HG03342 (cell line): ENCODE data around the gene TPP2.

ENCODE experiments used
- ATAC-seq: cut with Tn5 transposase; IDR thresholded peaks from one replicate; pipeline ENCODE4 v1.9.1; 2021; ENCODE audit warnings: mild to moderate bottlenecking, moderate library complexity; ENCODE audit not compliant: unreplicated experiment

Gene TPP2

DNA sequence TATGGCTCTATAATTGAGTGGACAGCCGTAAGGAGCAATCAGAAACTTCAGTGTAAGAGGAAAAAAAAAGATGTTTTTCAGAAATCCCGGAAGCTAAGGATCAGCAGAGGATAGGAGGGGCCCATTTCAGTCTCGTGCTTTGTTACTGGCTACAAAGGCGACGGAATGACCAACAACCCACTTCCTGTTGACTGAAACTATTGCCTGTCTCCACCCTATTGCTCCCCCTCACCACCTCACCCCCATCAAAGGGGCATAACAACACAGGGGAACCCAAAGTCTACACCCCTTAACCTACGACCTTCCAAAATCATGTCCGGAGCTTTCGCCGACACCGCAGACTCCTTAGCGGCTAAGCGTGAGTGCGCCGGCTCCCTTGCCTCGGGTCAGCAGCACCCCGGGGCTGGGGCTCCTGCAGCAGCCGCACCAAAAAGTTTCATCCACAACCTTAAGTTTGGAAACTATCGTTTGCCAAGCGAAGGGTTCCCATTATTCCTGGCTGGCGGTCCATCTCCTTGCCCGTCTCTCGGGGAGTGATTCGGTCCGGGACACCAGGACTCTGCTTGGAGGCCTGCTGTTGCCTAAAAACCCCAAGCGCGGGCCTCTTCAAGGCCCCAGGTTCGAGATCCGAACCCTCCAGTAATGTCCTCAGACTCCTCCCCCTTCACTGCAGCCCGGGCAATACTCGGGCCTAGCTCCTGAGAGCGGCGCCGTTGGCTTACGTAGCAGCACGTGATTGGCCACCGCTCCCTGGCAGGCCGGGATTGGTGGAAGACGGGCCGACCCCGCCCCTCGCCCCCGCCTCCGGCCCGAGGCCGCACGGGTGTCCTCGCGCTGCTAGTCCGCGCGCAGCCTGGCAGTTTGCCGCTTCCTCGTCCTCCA is at the start of gene TPP2:
Gene TPP2, plus strand, starts transcription at position 840 of the 882 bp plus-strand sequence. CDS start 53 bp downstream, outside the sequence.
- peak; percentile 78 for ATAC-seq

DNA sequence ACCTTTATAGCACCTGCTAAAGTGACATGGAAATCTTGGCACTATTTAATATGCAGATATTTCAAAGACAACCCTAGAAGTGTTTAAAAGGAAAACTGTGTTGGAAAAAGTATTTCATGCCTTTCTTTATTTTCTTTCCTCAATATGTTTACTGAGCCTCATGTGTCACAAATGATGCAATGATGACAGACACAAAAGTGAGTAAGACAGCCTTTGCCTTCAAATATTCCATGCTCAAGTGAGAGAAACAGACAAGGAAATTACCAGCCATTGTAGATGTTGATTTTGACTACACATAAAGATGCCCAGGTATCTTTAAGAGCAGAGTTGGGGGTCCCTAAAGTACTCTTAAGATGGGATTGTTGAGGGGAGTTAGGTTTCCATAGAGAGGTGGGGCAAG is 48.0 kb upstream of the TPP2 start:
- ATAC-seq, result no peak

DNA sequence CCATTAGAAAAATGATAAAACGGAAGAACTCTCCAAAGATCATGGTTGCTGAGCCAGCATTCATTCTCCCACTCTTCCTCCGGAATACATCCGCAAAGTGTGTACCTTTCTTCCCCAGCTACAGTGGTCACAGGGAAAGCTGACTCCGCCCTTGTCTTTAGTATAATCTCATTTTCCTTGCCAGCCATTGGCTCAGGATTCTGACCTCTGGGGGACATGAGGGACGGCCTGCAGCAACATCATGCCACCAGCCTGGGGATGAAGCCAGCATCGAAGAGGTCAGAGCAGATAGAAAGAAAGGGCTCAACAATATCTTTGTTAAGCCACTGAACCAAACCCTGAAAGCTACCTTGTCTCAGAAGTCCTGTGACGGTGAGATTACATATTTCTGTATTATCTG is 46.3 kb upstream of the TPP2 start:
- no peak for ATAC-seq

DNA sequence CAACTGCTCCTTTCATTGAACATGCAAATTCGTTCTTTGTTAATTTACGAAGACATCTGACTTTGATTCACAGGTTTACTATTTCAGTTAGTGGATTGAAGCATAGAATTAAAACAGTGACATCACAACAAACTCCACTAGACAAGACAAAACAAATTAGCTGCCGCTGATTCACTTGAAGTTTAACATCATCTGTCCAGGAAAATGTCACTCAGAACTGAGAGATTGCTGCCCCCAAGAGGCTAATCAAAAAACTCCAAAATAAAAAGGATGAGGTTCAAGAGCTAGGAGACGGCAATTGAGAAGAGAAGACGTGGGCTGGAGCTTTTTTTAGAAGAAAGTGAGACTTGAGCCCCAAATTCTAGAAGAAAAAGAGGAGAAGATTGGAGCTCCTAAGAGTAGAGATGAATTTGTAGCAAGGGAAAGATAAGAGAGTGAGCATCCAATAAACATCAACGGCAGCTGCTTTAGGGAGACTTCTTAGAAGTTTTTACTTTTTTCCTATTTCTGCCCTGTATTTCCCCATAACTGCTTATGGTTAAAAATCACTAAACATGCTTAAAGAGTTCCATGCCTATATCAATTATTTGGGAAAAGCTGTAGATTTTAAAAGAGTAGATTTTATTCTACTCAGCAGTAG is 40.8 kb upstream of the TPP2 start:
- peak; percentile 61 for ATAC-seq

DNA sequence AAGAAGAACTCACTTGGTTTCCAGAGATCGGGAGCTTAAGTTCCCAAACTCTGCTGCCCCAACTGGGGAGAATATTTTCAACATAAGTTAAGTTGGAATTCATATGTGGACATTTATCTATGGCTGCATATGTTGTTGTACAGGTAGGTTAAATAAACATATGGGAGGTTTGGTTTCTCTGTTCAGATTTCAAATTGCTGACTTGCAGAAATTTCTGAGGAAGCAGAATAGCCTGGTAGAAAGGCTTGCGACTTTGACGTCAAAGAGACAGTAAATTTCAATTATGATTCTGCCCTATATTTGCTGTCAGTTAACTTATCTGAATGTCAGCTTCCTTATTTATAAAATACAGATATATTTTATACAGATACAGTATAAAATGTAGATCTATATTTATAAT is 40.0 kb upstream of the TPP2 start:
- ATAC-seq, result no peak

DNA sequence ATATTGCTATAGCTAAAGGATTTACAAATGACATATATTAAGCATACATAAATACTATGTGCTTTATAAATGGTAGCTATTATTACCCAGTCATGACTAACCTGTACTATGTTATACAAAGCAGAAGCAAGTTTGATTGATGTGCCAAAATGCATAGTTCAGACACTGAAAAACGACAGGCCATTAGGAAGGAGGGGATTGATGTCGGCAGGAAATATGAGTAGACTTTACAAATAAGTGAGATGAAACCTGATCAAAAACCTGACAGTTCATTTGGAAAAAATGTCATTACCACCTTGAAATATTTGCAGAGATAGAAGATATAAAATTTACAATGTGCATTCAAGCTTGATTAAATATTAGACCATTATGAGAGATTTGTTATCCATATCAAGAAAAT is 38.8 kb upstream of the TPP2 start:
- ATAC-seq, result no peak

DNA sequence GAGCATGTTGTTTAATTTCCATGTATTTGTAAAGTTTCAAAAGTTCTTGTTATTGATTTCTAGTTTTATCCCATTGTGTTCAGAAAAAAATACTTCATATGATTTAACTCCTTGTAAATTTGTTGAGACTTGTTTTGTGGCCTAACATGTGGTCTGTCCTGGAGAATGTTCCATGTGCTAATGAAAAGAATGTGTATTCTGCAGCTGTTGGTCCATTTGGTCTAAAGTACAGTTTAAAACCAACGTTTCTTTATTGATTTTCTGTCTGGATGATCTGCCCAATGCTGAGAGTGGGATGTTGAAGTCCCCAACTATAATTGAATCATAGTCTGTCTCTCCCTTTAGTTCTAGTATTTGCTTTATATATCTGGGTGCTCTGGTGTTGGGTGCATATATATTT is 34.9 kb upstream of the TPP2 start:
- no peak for ATAC-seq

DNA sequence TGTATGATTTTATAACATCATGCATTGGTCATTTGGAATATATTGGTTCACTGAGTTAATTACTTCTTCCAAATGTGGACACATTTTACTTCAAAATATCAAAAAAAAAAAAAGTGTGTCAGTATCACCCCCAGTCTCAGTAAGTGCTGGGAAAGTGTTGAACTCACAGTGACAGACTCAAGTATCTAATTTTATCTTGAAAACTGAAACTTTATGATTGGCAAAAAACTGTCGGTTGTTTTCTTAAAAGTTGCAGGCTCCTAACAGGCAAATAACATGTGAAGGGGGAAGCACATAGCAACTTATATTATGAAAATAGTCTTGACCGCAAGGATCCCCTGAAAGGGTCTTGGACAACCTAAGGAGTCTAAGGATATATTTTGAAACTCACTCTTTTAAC is 33.5 kb upstream of the TPP2 start:
- ATAC-seq, result no peak

DNA sequence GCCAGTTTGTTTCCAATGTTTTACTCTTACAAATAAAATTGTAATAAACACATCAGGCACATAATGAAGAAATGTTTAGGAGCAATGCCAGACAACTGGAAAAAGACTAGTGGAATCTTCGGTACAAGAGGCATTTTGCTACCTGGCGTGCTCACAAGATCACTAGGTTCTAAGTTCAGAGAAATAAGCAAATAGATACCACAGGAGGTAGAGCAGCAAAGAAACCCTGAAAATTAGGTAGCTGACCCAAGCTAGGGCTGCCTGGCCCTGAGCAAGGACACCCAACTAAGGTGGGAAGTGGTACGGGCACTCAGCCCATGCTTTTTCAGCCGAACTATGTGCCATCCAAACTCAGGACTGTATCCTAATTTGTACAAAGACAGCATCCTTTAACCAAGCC is 32.2 kb upstream of the TPP2 start:
- no peak for ATAC-seq

DNA sequence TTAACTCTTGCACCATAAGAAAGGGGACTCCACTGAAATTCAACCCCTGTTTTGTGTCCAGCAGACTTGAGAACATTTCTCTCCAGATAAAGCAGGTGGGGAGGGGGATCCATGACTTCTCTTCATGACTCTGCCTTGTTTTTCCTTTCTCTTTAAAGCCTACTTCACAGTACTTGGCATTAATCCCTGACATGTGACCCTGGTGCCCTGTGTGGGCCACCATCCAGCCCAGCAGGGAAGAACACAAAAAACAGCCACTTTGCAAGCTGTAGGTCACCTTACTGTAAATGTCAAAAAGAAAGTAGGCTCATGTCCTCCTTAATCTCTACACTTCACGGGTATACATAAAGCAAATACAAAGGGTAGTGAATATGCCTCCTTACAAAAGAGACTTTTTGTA is 30.3 kb upstream of the TPP2 start:
- no peak for ATAC-seq

DNA sequence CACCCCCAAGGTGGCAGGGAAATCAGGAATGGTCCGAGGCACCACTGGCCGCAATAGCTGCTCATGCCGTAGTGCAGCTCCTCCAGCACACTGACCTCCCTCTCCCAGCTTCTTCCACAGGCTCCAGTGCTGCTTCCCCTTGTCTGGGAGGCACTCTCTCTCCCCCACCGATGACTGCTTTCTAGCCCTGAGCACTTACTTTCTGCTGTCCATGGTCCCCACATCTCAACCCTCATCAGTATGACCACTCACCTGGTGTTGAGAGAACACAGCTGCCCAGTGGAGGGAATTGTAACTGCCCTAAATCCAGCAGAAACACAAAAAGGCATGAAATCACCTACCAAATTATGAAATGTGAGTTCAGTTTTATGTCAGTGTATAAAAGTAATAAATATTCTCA is 28.9 kb upstream of the TPP2 start:
- no peak for ATAC-seq

DNA sequence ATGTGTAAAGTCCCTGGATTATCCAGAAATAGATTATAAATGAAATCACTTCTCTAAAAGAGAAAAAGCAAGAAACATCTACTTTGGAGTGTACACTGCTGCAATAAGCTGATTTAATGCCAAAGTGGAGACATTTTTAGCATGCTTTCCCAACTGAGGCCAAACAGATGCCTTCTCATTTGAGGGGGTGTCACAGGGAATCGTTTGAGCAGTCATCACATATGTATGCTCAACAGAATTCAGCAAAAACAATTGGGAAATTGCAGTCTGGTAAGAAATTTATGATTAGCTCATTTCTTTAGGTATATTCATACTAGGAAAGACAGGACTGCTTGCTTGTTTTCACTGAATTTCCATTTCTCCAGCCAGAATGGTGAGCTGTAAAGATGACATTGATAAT is 27.3 kb upstream of the TPP2 start:
- no peak for ATAC-seq

DNA sequence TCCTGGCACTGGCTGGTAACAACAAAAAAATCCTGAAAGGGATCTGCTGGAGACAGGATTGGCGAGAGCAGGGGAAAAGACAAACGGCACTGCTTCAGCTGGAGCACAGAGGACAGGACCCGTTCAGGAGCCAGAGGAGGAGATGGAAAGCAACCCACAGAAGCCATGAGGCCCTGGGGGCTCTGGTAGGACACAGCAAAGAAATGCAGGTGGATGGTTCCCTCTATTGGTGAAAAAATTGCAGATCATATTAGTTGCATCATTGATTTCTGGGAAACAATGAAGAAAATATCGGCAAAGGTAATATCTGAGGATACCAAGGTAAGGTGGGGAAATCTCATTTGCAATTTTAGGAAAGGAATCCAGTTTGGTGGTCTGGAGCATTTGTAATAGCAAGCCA is 25.7 kb upstream of the TPP2 start:
- no peak for ATAC-seq

DNA sequence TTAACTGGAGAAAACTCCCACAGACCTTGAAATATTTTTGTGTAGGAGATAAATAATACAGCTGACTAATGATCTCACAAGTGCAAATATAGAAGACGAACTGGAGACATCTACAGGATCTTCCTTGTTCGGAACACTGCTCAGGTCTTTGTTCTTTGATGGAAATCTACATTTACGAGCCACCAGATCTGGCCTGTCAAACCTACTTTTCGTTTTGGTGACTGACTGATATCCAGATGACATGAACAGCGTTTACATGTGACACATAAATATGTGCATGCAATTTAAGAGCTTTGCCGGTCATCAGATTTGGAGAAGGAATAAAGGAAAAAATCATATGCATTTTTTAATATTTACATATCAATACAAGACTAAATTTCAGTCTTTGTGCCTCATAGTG is 24.5 kb upstream of the TPP2 start:
- ATAC-seq, result no peak

DNA sequence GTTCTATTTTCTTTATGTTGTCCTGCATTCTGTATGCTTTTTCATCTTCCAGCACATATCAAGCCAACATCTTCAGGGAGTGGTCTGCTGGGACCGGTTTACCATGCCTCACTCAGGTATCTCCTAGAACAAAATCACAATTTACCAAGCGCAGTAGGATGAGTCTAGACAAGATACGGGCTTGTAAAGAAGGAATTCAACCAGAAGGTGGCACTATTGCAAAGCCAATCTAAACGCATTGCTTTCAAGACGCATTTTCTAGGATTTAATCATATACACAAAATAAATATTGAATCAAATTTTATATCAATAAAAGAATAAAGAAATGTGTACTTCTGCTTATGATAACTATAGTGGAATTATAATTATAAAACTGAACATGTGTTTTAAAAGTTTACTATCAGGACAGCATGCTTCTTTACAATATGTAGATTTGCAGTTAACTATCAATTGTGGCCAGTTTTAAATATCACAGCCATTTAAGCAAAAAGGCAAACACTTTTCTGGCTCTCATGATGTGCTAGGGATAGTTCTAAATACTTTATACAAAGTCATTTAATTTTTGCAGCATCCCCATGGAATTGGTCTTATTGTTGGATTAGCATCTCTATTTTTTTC is 16.1 kb upstream of the TPP2 start:
- peak; percentile 62 for ATAC-seq

DNA sequence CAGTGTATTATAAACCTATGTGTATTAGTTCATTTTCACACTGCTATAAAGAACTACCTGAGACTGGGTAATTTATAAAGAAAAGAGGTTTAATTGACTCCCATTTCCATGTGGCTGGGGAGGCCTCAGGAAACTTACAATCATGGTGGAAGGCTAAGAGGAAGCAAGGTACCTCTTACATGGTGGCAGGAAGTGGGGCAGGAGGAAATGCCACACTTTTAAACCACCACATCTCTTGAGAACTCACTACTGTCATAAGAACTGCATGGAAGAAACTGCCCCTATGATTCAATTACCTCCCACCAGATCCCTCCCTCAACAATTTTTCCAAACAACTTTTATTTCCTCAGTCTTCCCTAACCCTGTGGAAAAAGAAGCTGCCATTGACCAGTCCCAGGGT is 14.5 kb upstream of the TPP2 start:
- ATAC-seq, result no peak

DNA sequence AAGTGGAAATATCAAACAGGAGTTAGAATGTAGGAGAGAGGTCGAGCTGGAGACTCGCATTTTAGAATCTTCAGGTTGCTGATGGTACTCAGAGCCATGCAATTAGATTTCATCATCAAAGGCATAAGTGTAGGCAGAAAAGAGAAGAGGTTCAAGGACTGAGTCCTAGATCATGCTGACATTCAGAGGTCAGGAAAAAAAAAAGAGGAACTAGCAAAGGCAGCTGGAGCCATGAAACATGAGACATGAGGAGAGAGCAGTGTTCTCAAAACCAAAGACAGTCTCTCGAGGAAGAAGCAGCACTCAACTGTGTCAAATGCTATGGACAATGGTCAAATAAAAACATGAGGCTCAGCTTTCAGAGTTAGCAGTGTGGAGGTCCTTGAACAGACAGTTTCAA is 12.4 kb upstream of the TPP2 start:
- peak; percentile 71 for ATAC-seq

DNA sequence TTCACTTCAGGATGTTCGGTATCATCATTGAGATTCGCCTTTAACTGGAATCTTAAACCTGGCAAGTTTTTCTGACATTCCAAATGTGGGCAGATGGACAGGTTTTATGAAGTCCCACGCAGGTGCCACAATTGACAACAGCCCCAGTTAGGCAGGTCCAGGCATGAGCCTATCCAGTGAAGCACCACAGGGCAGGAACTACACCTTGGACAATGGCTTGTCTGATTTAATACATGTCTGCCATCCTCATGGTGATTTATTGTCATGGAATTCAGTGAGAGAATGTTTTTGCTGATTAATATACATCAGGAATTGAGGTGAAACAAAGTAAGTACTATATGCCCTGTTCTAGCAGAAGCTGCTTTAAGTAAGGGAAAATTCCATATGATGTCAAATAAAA is 10.2 kb upstream of the TPP2 start:
- ATAC-seq, result no peak

DNA sequence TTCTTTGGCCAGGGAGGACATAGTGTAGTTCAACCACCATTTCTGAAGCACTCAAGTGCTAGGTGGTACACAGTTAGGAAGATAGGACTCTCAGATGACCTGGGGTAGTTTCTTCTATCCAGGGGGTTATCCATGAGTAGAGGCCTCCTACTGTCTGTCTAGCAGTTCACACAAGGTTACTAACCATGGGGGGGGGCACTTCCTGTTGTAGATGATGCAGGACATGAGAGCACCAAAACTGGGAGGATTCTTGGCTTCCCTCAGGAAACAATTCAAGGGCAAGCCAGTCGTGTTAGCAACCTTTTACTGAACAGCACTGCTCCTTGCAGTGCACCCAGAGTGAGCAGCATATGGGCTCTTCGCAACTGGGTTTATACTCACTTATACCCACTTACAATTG is 8.9 kb upstream of the TPP2 start:
- no peak for ATAC-seq

DNA sequence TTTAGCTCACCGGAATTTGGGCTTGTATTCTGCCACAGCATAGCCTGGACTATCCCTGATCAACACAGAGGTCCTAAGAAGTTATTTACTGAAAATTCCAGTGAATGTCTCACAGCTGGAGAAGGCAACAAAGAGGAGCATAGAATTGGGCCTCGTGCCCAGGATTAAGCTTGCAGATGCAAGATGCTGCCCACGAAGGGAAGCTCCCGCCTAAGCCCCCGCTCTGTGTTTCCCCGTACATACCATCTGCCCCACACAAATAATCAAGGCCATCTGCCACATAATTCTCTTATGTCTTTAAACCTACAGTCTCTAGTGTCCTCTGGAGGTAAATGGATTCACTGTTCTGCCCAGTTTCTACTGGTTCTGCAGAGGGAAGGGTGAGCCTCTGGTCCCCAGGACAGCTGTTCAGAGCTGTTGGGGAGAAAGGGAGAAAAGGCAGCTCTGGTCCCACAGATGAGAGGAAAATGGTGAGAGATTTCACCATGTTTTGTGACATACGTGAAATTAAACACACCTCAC is 7.4 kb upstream of the TPP2 start:
- no peak for ATAC-seq

DNA sequence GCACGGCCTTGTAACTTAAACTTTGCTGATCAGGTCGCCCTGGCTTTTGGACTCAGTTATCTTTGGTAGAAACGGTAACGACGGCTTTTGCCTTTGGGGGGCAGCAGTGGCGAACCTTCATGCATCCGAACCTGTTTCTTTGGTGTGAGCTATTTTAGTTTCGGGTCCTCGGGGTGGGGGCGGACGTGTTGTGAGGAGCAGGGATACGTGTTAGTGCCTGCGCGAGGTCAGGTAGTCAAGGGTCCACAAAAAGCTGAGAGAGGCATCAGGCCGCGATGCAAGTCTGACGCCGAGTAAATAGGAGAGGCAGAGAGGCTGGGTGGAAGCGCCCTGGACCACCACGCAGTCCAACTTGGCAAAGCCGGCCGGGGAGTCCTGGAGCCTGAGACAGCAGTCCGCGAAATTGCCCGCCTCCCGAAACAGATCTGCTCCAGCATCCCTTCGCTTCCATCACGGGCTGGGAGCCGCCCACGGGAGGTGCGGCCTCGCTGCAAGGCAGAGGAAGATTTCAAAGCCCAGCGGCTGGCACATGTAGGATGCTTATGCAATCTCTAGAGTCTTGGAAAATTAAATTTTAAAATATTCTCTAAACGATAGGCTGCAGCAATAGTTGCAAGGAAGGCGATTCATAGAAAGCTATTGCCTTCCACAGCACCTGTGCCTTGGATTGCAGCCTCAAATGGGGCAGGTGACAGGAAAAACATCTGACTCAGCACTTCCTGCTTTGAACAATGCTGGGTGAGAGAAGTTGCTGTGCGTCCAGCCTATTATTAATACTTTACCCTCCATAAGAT is 4.6 kb upstream of the TPP2 start:
- peak; percentile 49 for ATAC-seq
